Neutrophil (primary cell): ENCODE measurements around the gene PTGES2.

Experiments
- H3K27ac ChIP-seq: fragments of 200-600 bp; sonication (generic); 2 replicates; pipeline ENCODE4 v1.5.1; 2016; ENCODE audit warnings: mild to moderate bottlenecking, moderate library complexity
- H3K27me3 ChIP-seq: fragments of 200-600 bp; sonication (generic); 2 replicates; pipeline ENCODE4 v1.6.0; 2016; ENCODE audit warnings: mild to moderate bottlenecking
- H3K36me3 ChIP-seq: fragments of 200-600 bp; sonication (generic); 2 replicates; pipeline ENCODE4 v1.5.1; 2017
- H3K4me1 ChIP-seq, 2 experiments: fragments of 200-600 bp in 1 of 2; sonication (generic) in 1 of 2; 1 replicate in 1 of 2; 2 replicates in 1 of 2; pipeline versions ENCODE4 v1.5.1 to v1.6.1; 2013 to 2016; ENCODE audit warnings: low read depth in 1 of 2, low read length in 1 of 2, mild to moderate bottlenecking in 1 of 2, moderate library complexity in 1 of 2; ENCODE audit not compliant: control insufficient read depth in 1 of 2, insufficient read depth in 1 of 2
- H3K4me3 ChIP-seq, 2 experiments: fragments of 200-600 bp in 1 of 2; sonication (generic) in 1 of 2; 1 replicate in 1 of 2; 2 replicates in 1 of 2; pipeline ENCODE4 v1.5.1; 2013 to 2016; ENCODE audit warnings: low read depth in 1 of 2, low read length in 1 of 2, mild to moderate bottlenecking in 1 of 2, moderate library complexity in 1 of 2
- H3K9me3 ChIP-seq: fragments of 200-600 bp; sonication (generic); 2 replicates; pipeline ENCODE4 v1.5.1; 2016
- CTCF ChIP-seq: fragments of 200-600 bp; sonication (generic); IDR thresholded peaks from 2 replicates; pipeline ENCODE4 v1.5.1; 2016; ENCODE audit warnings: antibody characterized with exemption

The PTGES2 gene

GRCh38 chr9:128096616-128097536 is 30.7 kb downstream of the PTGES2 start:
- Histone ChIP-seq H3K4me1 (peaks cover 39 to 43% of the 10 kb centered on the region in 2 experiments), H3K4me3 (no peak overlapping the region), H3K9me3 (no peaks in the 10 kb centered on the region), H3K27ac (peak overlapping the region; percentile 77), H3K27me3 (no peaks in the 10 kb centered on the region), H3K36me3 (peaks cover 11% of the 10 kb centered on the region)
- no peak for TF ChIP-seq CTCF

- H3K27ac ChIP-seq = peak overlapping the region; percentile 86
- no peaks in the 10 kb centered on the region for H3K9me3 ChIP-seq
- peak overlapping the region in 1 of 2 experiments; percentile 44 for H3K4me3 ChIP-seq
- TF ChIP-seq CTCF = no peak
- H3K27me3 ChIP-seq = no peaks in the 10 kb centered on the region
- H3K36me3 ChIP-seq = no peaks in the 10 kb centered on the region
- peaks cover 40 to 43% of the 10 kb centered on the region in 2 experiments for H3K4me1 ChIP-seq
These were observed 32.5 kb downstream of the PTGES2 start for GRCh38 chr9:128094950-128095544.

- peak; percentile 41 for TF ChIP-seq CTCF
- H3K36me3 ChIP-seq = no peaks in the 10 kb centered on the region
- H3K4me3 ChIP-seq = peak overlapping the region; percentile 33 to 44
- no peaks in the 10 kb centered on the region for H3K9me3 ChIP-seq
- H3K27ac ChIP-seq = peak overlapping the region; percentile 86
- H3K4me1 ChIP-seq = peaks cover 40% of the 10 kb centered on the region in 2 experiments
- H3K27me3 ChIP-seq = no peaks in the 10 kb centered on the region
These were observed 33.2 kb downstream of the PTGES2 start for GRCh38 chr9:128094166-128094949.

GRCh38 chr9:128093011-128093410 is 34.5 kb downstream of the PTGES2 start:
- H3K4me3 ChIP-seq = no peak overlapping the region
- H3K36me3 ChIP-seq = no peaks in the 10 kb centered on the region
- peaks cover 27 to 30% of the 10 kb centered on the region in 2 experiments for H3K4me1 ChIP-seq

More at GRCh38 chr9:128093011-128093410, 34.5 kb downstream of the PTGES2 start:
- no peaks in the 10 kb centered on the region for H3K27me3 ChIP-seq
- peak overlapping the region; percentile 86 for H3K27ac ChIP-seq
- TF ChIP-seq CTCF = no peak
- no peaks in the 10 kb centered on the region for H3K9me3 ChIP-seq
